ENCODE results near the gene DAZAP1. TPM values are rescaled to one million over a fixed set of nuclear protein-coding genes. Genes with fewer than 3 reads are reported as not detected.

DAZAP1 gene
- total RNA-seq, 1 experiment from 2014 or later, result 229 TPM

- intact Hi-C loops (cut with micrococcal nuclease; ENCODE audit: unreplicated experiment), result no loop called here
- CTCF ChIA-PET, result no interaction called here
- Histone ChIP-seq H3K27ac (ENCODE audit: low read depth, low read length, poor library complexity, severe bottlenecking) (peak overlapping the region; percentile 54), H3K4me1 (ENCODE audit: insufficient read depth, low read length, poor library complexity, severe bottlenecking) (peaks cover 27% of the 10 kb centered on the region), H3K9me3 (ENCODE audit: low read depth, low read length, poor library complexity, severe bottlenecking) (no peaks in the 10 kb centered on the region), H3K27me3 (replicated peaks; ENCODE audit: insufficient read depth, low read depth, low read length, poor library complexity) (no peaks in the 10 kb centered on the region), H3K36me3 (ENCODE audit: insufficient read depth, low read length, poor library complexity, severe bottlenecking) (peaks cover 29% of the 10 kb centered on the region), H3K4me3 (ENCODE audit: low read depth, low read length, poor library complexity, severe bottlenecking) (no peak overlapping the region)
- no peak for DNase-seq (ENCODE audit: low spot score)
- TF ChIP-seq EZH2 (IDR thresholded peaks at IDR 0.05; ENCODE audit: borderline replicate concordance, low read depth, low read length, poor library complexity, severe bottlenecking), result no peak
- POLR2A ChIA-PET (ENCODE audit: low non-redundant PET), result no interaction called here
- TSS peak; percentile 8 for BruUV-seq (replicated peaks)
These were observed 2.9 kb downstream of the DAZAP1 start for GRCh38 chr19:1410136-1410786.

- TF ChIP-seq EZH2 (IDR thresholded peaks at IDR 0.05; ENCODE audit: borderline replicate concordance, low read depth, low read length, poor library complexity, severe bottlenecking) (no peak), CTCF (conservative IDR thresholded peaks at IDR 0.05; ENCODE audit: low read depth, low read length) (no peak)
- Histone ChIP-seq H3K9me3 (ENCODE audit: low read depth, low read length, poor library complexity, severe bottlenecking) (no peaks in the 10 kb centered on the region), H3K27ac (ENCODE audit: low read depth, low read length, poor library complexity, severe bottlenecking) (peak overlapping the region; percentile 54), H3K4me3 (ENCODE audit: low read depth, low read length, poor library complexity, severe bottlenecking) (no peak overlapping the region), H3K36me3 (ENCODE audit: insufficient read depth, low read length, poor library complexity, severe bottlenecking) (peaks cover 29% of the 10 kb centered on the region), H3K4me1 (ENCODE audit: insufficient read depth, low read length, poor library complexity, severe bottlenecking) (peaks cover 33% of the 10 kb centered on the region), H3K27me3 (replicated peaks; ENCODE audit: insufficient read depth, low read depth, low read length, poor library complexity) (no peaks in the 10 kb centered on the region)
- CTCF ChIA-PET, result no interaction called here
- intact Hi-C loops (cut with micrococcal nuclease; ENCODE audit: unreplicated experiment), result no loop called here
- POLR2A ChIA-PET (ENCODE audit: low non-redundant PET), result no interaction called here
- no peak for DNase-seq (ENCODE audit: low spot score)
- BruUV-seq (replicated peaks), result no TSS peak
These were observed 3.4 kb downstream of the DAZAP1 start for GRCh38 chr19:1410789-1411188.

GRCh38 chr19:1411255-1412191 lies 4.1 kb downstream of the DAZAP1 start:
- Histone ChIP-seq H3K36me3 (ENCODE audit: insufficient read depth, low read length, poor library complexity, severe bottlenecking) (peaks cover 29% of the 10 kb centered on the region), H3K27ac (ENCODE audit: low read depth, low read length, poor library complexity, severe bottlenecking) (peak overlapping the region; percentile 54), H3K4me1 (ENCODE audit: insufficient read depth, low read length, poor library complexity, severe bottlenecking) (peaks cover 37% of the 10 kb centered on the region), H3K9me3 (ENCODE audit: low read depth, low read length, poor library complexity, severe bottlenecking) (no peaks in the 10 kb centered on the region), H3K27me3 (replicated peaks; ENCODE audit: insufficient read depth, low read depth, low read length, poor library complexity) (no peaks in the 10 kb centered on the region), H3K4me3 (ENCODE audit: low read depth, low read length, poor library complexity, severe bottlenecking) (no peak overlapping the region)
- CTCF ChIA-PET, result no interaction called here
- TF ChIP-seq CTCF (conservative IDR thresholded peaks at IDR 0.05; ENCODE audit: low read depth, low read length) (no peak), EZH2 (IDR thresholded peaks at IDR 0.05; ENCODE audit: borderline replicate concordance, low read depth, low read length, poor library complexity, severe bottlenecking) (no peak)
- DNase-seq (ENCODE audit: low spot score), result peak; percentile 46
- no TSS peak for BruUV-seq (replicated peaks)
- POLR2A ChIA-PET (ENCODE audit: low non-redundant PET), result no interaction called here
- intact Hi-C loops (cut with micrococcal nuclease; ENCODE audit: unreplicated experiment), result no loop called here
